GM12878 (cell line): Measurements from ENCODE around the gene STK4. TPM values are rescaled to one million over a fixed set of nuclear protein-coding genes. Genes with fewer than 3 reads are reported as not detected.

ENCODE experiments used
- ATAC-seq: fragments of 200-7000 bp; cut with Tn5 transposase; 3 replicates; pipeline ENCODE4 v1.9.1; 2020; ENCODE audit warnings: mild to moderate bottlenecking, moderate library complexity
- BruUV-seq: library from RNA; stranded (reverse); fragments of 400-500 nt; replicated peaks from 2 replicates; lab custom pipeline; 2021; lab: Mats Ljungman, UMichigan
- CTCF ChIA-PET: fragments of 300-600 bp; sonication (Branson Sonifier 250); formaldehyde crosslinking; extraction: SDS; loops from one replicate; lab custom pipeline; 2021; ENCODE audit warnings: inconsistent platforms; lab: Yijun Ruan, JAX
- POLR2A ChIA-PET: fragments of 350-600 bp; formaldehyde crosslinking; extraction: SDS; loops from one replicate; lab custom pipeline; 2021; ENCODE audit warnings: inconsistent platforms; lab: Charles Lee
- RAD21 ChIA-PET: fragments of 300-600 bp; sonication (Branson Sonifier 250); formaldehyde crosslinking; loops from one replicate; lab custom pipeline; 2023; ENCODE audit warnings: antibody characterized with exemption; ENCODE audit not compliant: unreplicated experiment; lab: Charles Lee
- SMC1A ChIA-PET: fragments of 300-600 bp; sonication (Branson Sonifier 250); formaldehyde crosslinking; loops from one replicate; lab custom pipeline; 2023; ENCODE audit not compliant: unreplicated experiment, uncharacterized antibody; lab: Charles Lee
- DNase-seq: peaks from one replicate; pipeline ENCODE4 v3.0.0-alpha.2; 2011; ENCODE audit warnings: low read depth, low spot score
- FAIRE-seq: peaks from 3 replicates; lab custom pipeline; 2011; peaks lifted over from hg19 to GRCh38; lab: Jason Lieb, UNC
- H2AFZ ChIP-seq: 2 replicates; pipeline ENCODE4 v1.6.0; 2011; ENCODE audit warnings: low read depth, low read length, control low read depth; ENCODE audit not compliant: control insufficient read depth
- H3K27ac ChIP-seq: 2 replicates; pipeline ENCODE4 v1.5.1; 2011; ENCODE audit warnings: control low read depth; ENCODE audit not compliant: control insufficient read depth, insufficient read depth
- H3K27me3 ChIP-seq, 2 experiments: replicated peaks in 1 of 2; 2 replicates each; pipeline versions ENCODE4 v1.6.0 to v1.6.1; 2011; ENCODE audit warnings: low read length in 1 of 2; ENCODE audit not compliant: control insufficient read depth in 2 of 2, insufficient read depth in 2 of 2
- H3K36me3 ChIP-seq, 2 experiments: 2 replicates each; pipeline ENCODE4 v1.5.1; 2011; ENCODE audit warnings: low read length in 1 of 2; ENCODE audit not compliant: control insufficient read depth in 2 of 2, insufficient read depth in 2 of 2
- H3K4me1 ChIP-seq: 2 replicates; pipeline ENCODE4 v1.6.1; 2011; ENCODE audit warnings: mild to moderate bottlenecking, low read length, moderate library complexity, mixed read lengths; ENCODE audit not compliant: control insufficient read depth, insufficient read depth
- H3K4me2 ChIP-seq: 2 replicates; pipeline ENCODE4 v1.6.0; 2011; ENCODE audit warnings: control low read depth; ENCODE audit not compliant: control insufficient read depth, insufficient read depth
- H3K4me3 ChIP-seq: fragments of 200-600 bp; sonication (generic); 2 replicates; pipeline ENCODE4 v1.5.1; 2016
- H3K79me2 ChIP-seq: 2 replicates; pipeline ENCODE4 v1.6.0; 2011; ENCODE audit warnings: low read length; ENCODE audit not compliant: control insufficient read depth, insufficient read depth
- H3K9ac ChIP-seq: 2 replicates; pipeline ENCODE4 v1.8.0; 2011; ENCODE audit warnings: low read length, control low read depth, mixed read lengths; ENCODE audit not compliant: control insufficient read depth, insufficient read depth
- H3K9me3 ChIP-seq: replicated peaks from 3 replicates; pipeline ENCODE4 v1.5.1; 2011; ENCODE audit warnings: mild to moderate bottlenecking, low read length; ENCODE audit not compliant: control insufficient read depth, insufficient read depth
- H4K20me1 ChIP-seq: 2 replicates; pipeline ENCODE4 v1.6.0; 2011; ENCODE audit not compliant: control insufficient read depth, insufficient read depth
- CBX5 ChIP-seq: sonication (generic); IDR thresholded peaks from 2 replicates; pipeline ENCODE4 v1.6.1; 2016; ENCODE audit warnings: low read depth, moderate library complexity, mild to moderate bottlenecking, inconsistent platforms
- NFXL1 ChIP-seq: fragments of 450-650 bp; IDR thresholded peaks from 2 replicates; pipeline ENCODE4 v1.6.1; 2017; ENCODE audit warnings: antibody characterized with exemption, mild to moderate bottlenecking, borderline replicate concordance
- POLR2A ChIP-seq: IDR thresholded peaks from 2 replicates; pipeline ENCODE4 v1.6.1; 2011; ENCODE audit warnings: low read depth, mild to moderate bottlenecking, low read length
- RFX5 ChIP-seq: IDR thresholded peaks from 2 replicates; pipeline ENCODE4 v1.6.1; 2011; ENCODE audit warnings: low read depth, low read length, improper control_type of control experiment
- SMAD5 ChIP-seq: IDR thresholded peaks from 2 replicates; pipeline ENCODE4 v1.6.1; 2016; ENCODE audit warnings: antibody characterized with exemption, low read depth
- SUZ12 ChIP-seq: fragments of 200-600 bp; sonication (generic); IDR thresholded peaks from one replicate; pipeline ENCODE4 v1.6.1; 2018; ENCODE audit warnings: antibody characterized with exemption, mild to moderate bottlenecking; ENCODE audit not compliant: unreplicated experiment
- ZNF592 ChIP-seq: fragments of 450-650 bp; IDR thresholded peaks from 2 replicates; pipeline ENCODE4 v1.6.1; 2017; ENCODE audit warnings: mild to moderate bottlenecking, moderate library complexity
- ZNF622 ChIP-seq: fragments of 450-650 bp; IDR thresholded peaks from 2 replicates; pipeline ENCODE4 v1.6.1; 2017; ENCODE audit warnings: mild to moderate bottlenecking, inconsistent platforms
- WGBS: methylation state at CpG from one replicate; pipeline ENCODE4 v1.1.6; 2016; ENCODE audit warnings: low lambda C conversion rate; ENCODE audit not compliant: insufficient replicate concordance, insufficient coverage; ENCODE audit errors: missing lambda C conversion rate; 5-methylcytosine and 5-hydroxymethylcytosine counted together
- in situ Hi-C: fragments of 300-500 bp; cut with MboI; formaldehyde crosslinking; loops from 9 replicates; pipeline ENCODE4 v1.14.3; 2018; ENCODE audit warnings: mixed read lengths
- intact Hi-C: fragments of 100-400 bp; cut with micrococcal nuclease; formaldehyde crosslinking; loops from one replicate; pipeline ENCODE4 v1.14.2; 2022; ENCODE audit not compliant: unreplicated experiment
- polyA plus RNA-seq, 11 experiments: library from polyadenylated mRNA; depleted of rRNA in 4 of 11; unstranded in 6 of 11; stranded (reverse) in 5 of 11; fragments of >200 nt; fragmentation: Nextera tagmentation in 4 of 11; fragmentation: Illumina TruSeq in 1 of 11; extraction: Ambion mirVana in 4 of 11; extraction: Trizol in 1 of 11; gene quantifications; 1 replicate in 1 of 11; 2 replicates in 10 of 11; pipeline versions ENCODE4 v1.2.1 to v1.2.3, GENCODE V29; 2011 to 2016; ENCODE audit warnings: inconsistent platforms in 2 of 11, missing spikeins in 2 of 11, low read depth in 1 of 11
- total RNA-seq, 4 experiments: library from RNA; depleted of rRNA in 3 of 4; stranded (reverse); fragments of >200 nt in 3 of 4; fragmentation: Illumina TruSeq in 1 of 4; extraction: Trizol in 1 of 4; gene quantifications; 2 replicates each; pipeline versions ENCODE4 v1.2.1 to v1.2.3, GENCODE V29; 2013 to 2021

Gene STK4
- total and polyA plus RNA-seq, 10 of the 15 experiments (the other 5 are each of a cell fraction or from before 2014, with no cell fraction given), result 24.0 to 135 (median 89.7) TPM

- Histone ChIP-seq H2AFZ (no peak within 1 kb of the TSS; the same call in 1 of the 2 replicates), H3K27ac (no peak within 1 kb of the TSS), H3K9ac (no peak within 1 kb of the TSS), H3K27me3 (peaks cover 2 to 9% of the 10 kb centered on the region in 2 experiments), H3K4me2 (no peak within 1 kb of the TSS), H3K9me3 (no peaks in the 10 kb centered on the region; the same call in 2 of the 3 replicates), H3K4me3 (0 out of 2 replicates have a peak within 1 kb of the TSS, but pooled peaks have one; percentile 6), H3K79me2 (no peaks in the 10 kb centered on the region), H4K20me1 (no peaks in the 10 kb centered on the region; the same call in 1 of the 2 replicates), H3K36me3 (no peaks in the 10 kb centered on the region), H3K4me1 (no peaks in the 10 kb centered on the region)
- POLR2A ChIA-PET, result no interaction called here
- SMC1A ChIA-PET, result no interaction called here
- ATAC-seq, result peak; percentile 46
- WGBS, result 7% methylated on average over 36 of the region's 38 CpGs
- intact Hi-C loops, result no loop called here
- in situ Hi-C loops, result no loop called here
- CTCF ChIA-PET, result interaction anchor here (0.7 to 2.2 kb wide), 5 partner anchors 10 to 194 kb away, joined by 3 to 10 read pairs (median 6); no protein-coding TSS in a partner anchor
- RAD21 ChIA-PET, result interaction anchor here (1.7 kb wide), 1 partner anchor 57 kb away, joined by 7 read pairs; no protein-coding TSS in a partner anchor
- BruUV-seq, result no TSS peak
- FAIRE-seq, result no peak
- no peak for DNase-seq
- TF ChIP-seq POLR2A (no peak), SUZ12 (peak; percentile 75), ZNF622 (no peak)
These were observed 134.4 kb downstream of the STK4 start, which contains the start of gene KCNS1 for GRCh38 chr20:45100563-45101245. Gene KCNS1, minus strand, starts transcription at chr20:45101127. Its CDS starts 1,891 bp downstream, at chr20:45099236.

GRCh38 chr20:45101333-45101850 lies 135.1 kb downstream of the STK4 start:
- intact Hi-C loops (no loop called here), in situ Hi-C loops (no loop called here)
- Histone ChIP-seq H4K20me1 (no peaks in the 10 kb centered on the region), H3K27ac (no peak overlapping the region), H3K9ac (no peak overlapping the region), H3K27me3 (peaks cover 5 to 11% of the 10 kb centered on the region in 2 experiments), H3K4me2 (no peak overlapping the region), H2AFZ (no peak overlapping the region), H3K4me3 (no peak overlapping the region), H3K4me1 (no peaks in the 10 kb centered on the region), H3K9me3 (no peaks in the 10 kb centered on the region; the same call in 2 of the 3 replicates), H3K79me2 (no peaks in the 10 kb centered on the region), H3K36me3 (no peaks in the 10 kb centered on the region)
- BruUV-seq, result no TSS peak
- FAIRE-seq (no peak), DNase-seq (no peak), ATAC-seq (no peak)
- SMC1A ChIA-PET, result no interaction called here
- RAD21 ChIA-PET, result no interaction called here
- CTCF ChIA-PET, result interaction anchor here (1.3 to 2.1 kb wide), 2 partner anchors 57 to 189 kb away, joined by 5 to 6 read pairs; no protein-coding TSS in a partner anchor
- 48% methylated on average over 6 of the region's 6 CpGs for WGBS
- POLR2A ChIA-PET, result no interaction called here
- no peak for TF ChIP-seq SMAD5
- no peak for TF ChIP-seq SUZ12
- no peak for TF ChIP-seq ZNF592
- TF ChIP-seq CBX5, result no peak
- TF ChIP-seq RFX5, result no peak
- TF ChIP-seq NFXL1, result no peak
